ENCODE results near the gene CNFN.

The CNFN gene

GRCh38 chr19:42409477-42409876 lies 19.4 kb upstream of the CNFN start:
- DNase-seq (ENCODE audit: low read depth in 2 of 2) = no peak

- DNase-seq (ENCODE audit: low read depth in 2 of 2) = no peak
Measured at GRCh38 chr19:42407816-42408175, 17.7 kb upstream of the CNFN start.

- no peak for DNase-seq (ENCODE audit: low read depth in 2 of 2)
Measured at GRCh38 chr19:42407085-42407815, 17.2 kb upstream of the CNFN start.

- DNase-seq (ENCODE audit: low read depth in 2 of 2) = no peak
Measured at GRCh38 chr19:42406111-42406510, 16.0 kb upstream of the CNFN start.

GRCh38 chr19:42403586-42403985 lies 13.5 kb upstream of the CNFN start:
- no peak for DNase-seq (ENCODE audit: low read depth in 2 of 2)

GRCh38 chr19:42402376-42403116 lies 12.4 kb upstream of the CNFN start:
- no peak for DNase-seq (ENCODE audit: low read depth in 2 of 2)

GRCh38 chr19:42401365-42402303 lies 11.5 kb upstream of the CNFN start:
- peak; percentile 60 to 67 for DNase-seq (ENCODE audit: low read depth in 2 of 2)

GRCh38 chr19:42400404-42400803 lies 10.3 kb upstream of the CNFN start:
- no peak for DNase-seq (ENCODE audit: low read depth in 2 of 2)

GRCh38 chr19:42397263-42398166 lies 7.4 kb upstream of the CNFN start:
- no peak for DNase-seq (ENCODE audit: low read depth in 2 of 2)

- peak; percentile 93 to 97 for DNase-seq (ENCODE audit: low read depth in 2 of 2)
Measured at GRCh38 chr19:42396381-42397262, 6.5 kb upstream of the CNFN start.

GRCh38 chr19:42394751-42395150 lies 4.7 kb upstream of the CNFN start:
- DNase-seq (ENCODE audit: low read depth in 2 of 2) = no peak

GRCh38 chr19:42392165-42392564 lies 2.1 kb upstream of the CNFN start:
- DNase-seq (ENCODE audit: low read depth in 2 of 2) = no peak

GRCh38 chr19:42388851-42389489 lies 1.1 kb downstream of the CNFN start:
- no peak for DNase-seq (ENCODE audit: low read depth in 2 of 2)

- DNase-seq (ENCODE audit: low read depth in 2 of 2) = peak; percentile 53 to 56
Measured at GRCh38 chr19:42386974-42387707, 3.0 kb downstream of the CNFN start.

- no peak for DNase-seq (ENCODE audit: low read depth in 2 of 2)
Measured at GRCh38 chr19:42380155-42380554, 9.9 kb downstream of the CNFN start.

- no peak for DNase-seq (ENCODE audit: low read depth in 2 of 2)
Measured at GRCh38 chr19:42378225-42379215, 11.6 kb downstream of the CNFN start.

- DNase-seq (ENCODE audit: low read depth in 2 of 2) = no peak
Measured at GRCh38 chr19:42376177-42376555, 13.9 kb downstream of the CNFN start.

Measured in stimulated activated CD8-positive, alpha-beta memory T cell treated with anti-CD3 and anti-CD28 coated beads, Interleukin-2, amount 100 ng/mL, for 48 hours (primary cell).